Posterior vena cava (tissue), 2 donors: Measurements from ENCODE around the gene GUCY2C. TPM values are rescaled to one million over a fixed set of nuclear protein-coding genes. Genes with fewer than 3 reads are reported as not detected.

Source experiments
- DNase-seq: peaks from one replicate; pipeline ENCODE4 v3.0.0-alpha.2; 2020; ENCODE audit warnings: low spot score
- intact Hi-C, 2 donors: fragments of 100-400 bp; cut with DNase I; formaldehyde crosslinking; loops; one replicate each; pipeline versions ENCODE4 v1.14.1 to v1.14.2; 2022 to 2023
- total RNA-seq, 2 donors: library from RNA; stranded (reverse); fragmentation: NEBNext Ultra II Directional; extraction: Animal tissue kit (Norgen Biotek cat#: 25700); gene quantifications; one replicate each; pipeline ENCODE4 v1.2.1, GENCODE V29; 2021
- donor health status: DM: yes; HTN: yes; CAD: no.
- donor health status: DM: yes; HTN: yes; CAD: no.

The GUCY2C gene
- total RNA-seq, 2 donors from 2014 or later: 0.10 TPM; not detected in 1

DNA sequence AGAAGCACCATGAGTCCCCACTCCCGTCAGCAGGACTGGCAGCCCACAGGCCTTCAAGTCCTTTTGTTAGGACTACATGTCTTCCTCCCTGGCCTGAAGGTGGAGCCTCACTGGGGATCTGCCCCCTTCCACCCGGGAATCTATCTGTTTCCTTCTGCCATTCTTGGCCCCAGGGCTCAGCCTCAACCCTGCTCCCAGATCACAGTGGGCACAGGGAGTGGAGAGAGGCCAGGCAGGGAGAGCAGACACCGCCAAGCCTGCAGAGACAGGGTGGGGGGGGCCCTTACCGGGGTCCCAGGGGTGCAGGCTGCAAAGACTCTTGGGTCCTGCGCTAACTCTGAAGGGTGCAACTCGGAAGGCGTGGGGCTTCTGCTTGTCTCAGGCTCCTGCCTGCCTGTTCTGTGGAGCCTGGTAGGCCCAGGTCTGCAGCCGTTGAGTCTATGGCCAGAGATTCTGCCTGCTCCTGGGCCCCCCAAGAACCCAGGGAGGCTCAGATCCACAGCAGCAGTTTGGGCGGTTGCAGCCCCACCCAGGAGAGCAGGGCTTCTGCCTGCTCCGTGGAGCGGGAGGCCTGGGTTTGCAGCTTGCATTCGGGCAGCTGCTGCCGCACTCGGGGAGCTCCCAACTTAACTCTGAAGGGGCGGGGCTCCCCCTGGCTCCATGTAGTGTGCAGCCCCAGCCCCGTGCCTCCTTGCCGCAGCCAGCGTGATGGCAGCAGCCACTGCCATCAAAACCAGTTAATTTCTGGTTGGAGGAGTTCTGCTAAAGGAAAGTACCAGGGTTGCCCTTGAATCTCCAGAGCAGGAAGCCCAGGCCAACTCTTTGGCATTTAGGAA is 107.0 kb downstream of the GUCY2C start:
- intact Hi-C loops: no loop called here
- peak; percentile 63 for DNase-seq

DNA sequence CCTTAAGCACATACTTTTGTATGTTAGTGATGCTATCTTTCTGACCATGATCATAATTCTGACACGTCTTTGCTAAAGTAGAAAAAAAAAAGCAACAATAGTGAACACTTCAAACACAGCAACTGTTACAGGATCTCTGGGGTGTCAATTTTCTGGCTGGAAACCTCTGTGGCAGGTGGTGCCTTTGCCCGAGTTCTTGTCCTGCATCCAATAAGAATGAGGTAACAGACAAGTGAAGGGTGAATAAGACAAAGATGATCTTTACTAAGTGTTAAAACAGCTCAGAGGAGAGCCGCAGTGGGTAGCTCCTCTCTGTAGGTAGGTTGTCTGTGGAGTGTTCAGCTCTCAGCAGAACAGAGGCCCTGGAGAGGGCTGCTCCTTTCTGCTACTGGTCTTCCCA is 107.8 kb downstream of the GUCY2C start:
- DNase-seq: no peak
- intact Hi-C loops: no loop called here

- no peak for DNase-seq
- intact Hi-C loops: no loop called here
Observed at GRCh38 chr12:14578646-14579045, 117.8 kb downstream of the GUCY2C start.

DNA sequence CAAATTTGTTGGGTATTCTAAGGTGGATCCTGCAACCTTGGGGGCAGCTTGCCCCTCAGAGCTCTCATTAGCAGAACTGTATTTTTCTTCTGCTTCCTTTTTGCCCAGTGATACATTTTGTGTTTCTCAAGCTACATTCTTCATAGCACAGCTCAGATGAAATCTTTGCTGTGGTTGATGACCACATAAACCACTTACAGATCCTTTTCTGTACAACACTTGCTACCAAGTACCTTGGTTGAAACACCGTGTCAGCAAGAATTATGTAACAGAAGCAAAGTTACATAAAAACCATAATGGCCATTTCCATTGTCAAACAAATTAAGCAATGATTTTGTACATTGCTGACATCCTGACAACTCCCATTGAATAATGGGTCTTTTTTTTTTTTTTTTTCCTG is 119.1 kb downstream of the GUCY2C start:
- DNase-seq: no peak
- intact Hi-C loops: no loop called here

- intact Hi-C loops: no loop called here
- no peak for DNase-seq
Observed at GRCh38 chr12:14576896-14577295, 119.5 kb downstream of the GUCY2C start.

- no peak for DNase-seq
- intact Hi-C loops: no loop called here
Observed at GRCh38 chr12:14575585-14575984, 120.8 kb downstream of the GUCY2C start.

DNA sequence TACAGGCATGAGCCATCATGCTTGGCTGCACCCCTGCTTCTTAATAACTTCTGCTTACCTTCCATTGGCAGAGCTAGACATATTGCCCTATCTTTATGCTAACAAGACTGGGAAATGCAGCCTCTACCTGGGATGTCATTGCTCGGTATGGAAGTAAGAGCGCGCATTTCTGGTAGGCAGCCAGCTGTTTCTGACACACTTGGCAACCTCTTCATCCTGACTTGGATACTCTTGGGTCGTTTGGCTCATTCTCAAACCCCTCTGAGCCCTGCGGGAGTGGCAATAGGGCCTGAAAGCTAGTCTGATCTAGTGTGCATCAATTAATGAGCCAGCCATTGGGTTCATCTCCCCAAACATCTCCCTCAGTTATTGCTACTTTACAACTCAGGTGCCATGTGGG is 123.3 kb downstream of the GUCY2C start:
- intact Hi-C loops: no loop called here
- DNase-seq: no peak

DNA sequence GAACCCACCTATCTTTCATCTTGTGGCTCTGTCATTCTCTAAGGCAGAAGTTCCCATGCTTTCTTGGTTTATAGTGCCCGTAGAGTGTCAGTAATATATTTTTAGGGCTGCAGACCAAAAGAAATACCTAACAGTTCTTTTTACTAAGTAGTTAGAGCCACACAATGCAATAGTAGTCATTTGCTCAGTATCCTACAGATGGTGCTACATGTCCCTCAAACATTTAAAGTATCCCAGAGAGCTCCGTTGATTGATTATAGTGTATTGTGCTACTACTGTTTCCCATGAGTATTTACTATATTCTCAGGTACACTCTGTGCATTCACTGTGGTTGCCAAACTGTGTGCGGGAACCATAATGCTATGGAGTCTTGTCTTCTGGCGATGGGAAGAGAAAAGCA is 124.0 kb downstream of the GUCY2C start:
- no peak for DNase-seq
- intact Hi-C loops: no loop called here

GRCh38 chr12:14571779-14572178 is 124.6 kb downstream of the GUCY2C start:
- intact Hi-C loops: no loop called here
- DNase-seq: no peak

DNA sequence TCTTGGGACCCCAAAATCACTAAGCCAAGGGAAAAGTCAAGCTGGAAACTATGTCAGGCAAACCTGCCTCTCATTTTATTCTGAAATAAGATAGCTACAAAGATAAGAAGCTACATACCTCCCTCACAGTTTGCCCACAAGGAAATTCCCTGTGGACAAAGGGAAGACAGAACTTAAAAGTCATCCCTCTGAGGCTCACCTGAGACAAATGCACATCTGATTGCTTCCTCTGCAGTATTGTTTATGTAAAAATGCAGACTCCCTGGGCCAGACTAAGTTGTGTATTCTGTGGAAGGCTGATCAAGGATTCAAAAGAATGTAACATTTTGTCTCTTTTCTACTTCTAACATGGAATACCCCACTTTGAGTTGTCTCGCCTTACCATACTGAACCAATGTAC is 126.2 kb downstream of the GUCY2C start:
- intact Hi-C loops: no loop called here
- DNase-seq: no peak

DNA sequence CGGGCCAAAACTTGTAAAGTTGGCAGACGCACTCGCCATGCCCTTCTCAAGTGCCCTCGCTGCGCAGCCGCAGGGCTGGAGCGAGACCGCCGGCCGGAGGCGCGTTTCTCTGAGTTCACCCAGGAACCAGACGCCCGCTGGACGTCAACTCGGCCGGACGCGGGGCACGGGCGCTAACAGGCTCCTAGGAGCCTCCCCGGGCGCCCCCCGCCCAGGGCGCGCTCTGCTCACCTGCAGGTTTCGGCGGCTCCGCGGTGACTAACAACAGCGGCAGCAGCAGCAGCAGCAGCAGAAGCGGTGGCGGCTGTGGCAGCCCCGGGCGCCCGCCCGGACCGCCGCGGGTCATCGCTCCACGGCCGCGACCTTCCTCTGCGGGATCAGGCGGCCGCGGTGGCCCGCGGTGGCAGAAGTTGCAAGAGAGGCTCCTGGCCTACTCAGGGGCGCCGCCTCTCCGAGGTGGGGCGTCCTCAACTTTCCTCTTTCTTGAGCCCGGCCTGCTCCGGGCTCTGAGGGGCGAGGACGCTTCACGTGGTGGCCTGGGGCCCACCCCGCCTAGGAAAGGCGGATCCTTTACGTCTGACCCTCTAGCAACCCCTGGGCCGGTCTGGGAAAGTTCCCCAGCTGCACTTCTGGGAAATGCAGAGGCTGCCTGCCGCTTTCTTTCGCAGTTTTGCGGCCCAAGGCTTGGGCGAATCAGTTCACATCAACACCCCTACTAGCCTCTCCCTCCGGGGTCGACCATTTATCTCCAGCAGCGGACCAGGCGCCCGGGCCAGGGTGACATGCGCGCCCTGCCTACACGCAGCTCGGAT is 128.8 kb downstream of the GUCY2C start, which contains the start of gene PLBD1:
Gene PLBD1, minus strand, starts transcription at position 533 of the 812 bp plus-strand sequence. Its CDS starts 187 bp downstream, at position 346.
- DNase-seq: peak; percentile 90
- intact Hi-C loops: no loop called here

- intact Hi-C loops: no loop called here
- DNase-seq: no peak
Observed at GRCh38 chr12:14564336-14564959, 132.0 kb downstream of the GUCY2C start.

GRCh38 chr12:14563046-14563445 is 133.4 kb downstream of the GUCY2C start:
- intact Hi-C loops: no loop called here

More at GRCh38 chr12:14563046-14563445, 133.4 kb downstream of the GUCY2C start:
- DNase-seq: no peak

Other genes starting within 250 kb of the GUCY2C start
- gene PLBD1, start 128.7 kb downstream of the GUCY2C start, total RNA-seq: 10 to 100 TPM; 12.4 to 25.5 TPM
- 10 to 100 TPM; 37.2 to 39.2 TPM for gene WBP11, start 106.9 kb upstream of the GUCY2C start, total RNA-seq
- gene C12orf60, start 107.1 kb upstream of the GUCY2C start, total RNA-seq: under 1 TPM; 0.62 to 0.74 TPM
- gene SMCO3, start 117.6 kb upstream of the GUCY2C start, total RNA-seq: 1 to 10 TPM in 1 of 2 donors, under 1 TPM in 1; 0.57 to 1.4 TPM
- gene ART4, start 146.9 kb upstream of the GUCY2C start, total RNA-seq: 10 to 100 TPM; 11.3 to 16.1 TPM
- gene MGP, start 189.3 kb upstream of the GUCY2C start, total RNA-seq: 1,000 to 10,000 TPM; 4,815 to 5,579 TPM
- 1 to 10 TPM; 1.0 to 1.2 TPM for gene ERP27, start 241.9 kb upstream of the GUCY2C start, total RNA-seq